PC-3 (cell line): Measurements from ENCODE around the gene PCDH10. TPM values are rescaled to one million over a fixed set of nuclear protein-coding genes. Genes with fewer than 3 reads are reported as not detected.
A peak's percentile ranks its signal among the peaks of the same experiment; 100 is the strongest.

Experiments used
- ATAC-seq: fragments of 200-7000 bp; cut with Tn5 transposase; 2 replicates; pipeline ENCODE4 v1.9.1; 2020; ENCODE audit warnings: mild to moderate bottlenecking, moderate library complexity
- BruUV-seq: library from RNA; stranded (reverse); fragments of 400-500 nt; replicated peaks from 2 replicates; lab custom pipeline; 2021; lab: Mats Ljungman, UMichigan
- CTCF ChIA-PET: fragments of 300-600 bp; sonication (Branson Sonifier 250); formaldehyde crosslinking; loops from one replicate; lab custom pipeline; 2022; ENCODE audit warnings: antibody characterized with exemption; lab: Charles Lee
- POLR2A ChIA-PET: fragments of 300-600 bp; sonication (Branson Sonifier 250); formaldehyde crosslinking; loops from one replicate; lab custom pipeline; 2022; ENCODE audit warnings: antibody characterized with exemption; ENCODE audit not compliant: unreplicated experiment; lab: Charles Lee
- DNase-seq: peaks from one replicate; pipeline ENCODE4 v3.0.0-alpha.2; 2015
- H2AFZ ChIP-seq: fragments of 300-600 bp; sonication (generic); 2 replicates; pipeline ENCODE4 v1.6.0; 2016; ENCODE audit warnings: antibody characterized with exemption, low read length
- H3F3A ChIP-seq: fragments of 300-600 bp; sonication (generic); one replicate; pipeline ENCODE4 v1.6.0; 2017; ENCODE audit warnings: antibody characterized with exemption, low read length, control low read depth, mild to moderate bottlenecking; ENCODE audit not compliant: unreplicated experiment
- H3K27ac ChIP-seq: fragments of 300-600 bp; sonication (generic); 2 replicates; pipeline ENCODE4 v1.5.1; 2016; ENCODE audit warnings: mild to moderate bottlenecking, low read length
- H3K27me3 ChIP-seq: fragments of 300-600 bp; sonication (generic); 2 replicates; pipeline ENCODE4 v1.6.1; 2016; ENCODE audit warnings: low read length, mixed read lengths
- H3K36me3 ChIP-seq: fragments of 300-600 bp; sonication (generic); 2 replicates; pipeline ENCODE4 v1.6.1; 2016; ENCODE audit warnings: low read depth, mixed run types, low read length, mixed read lengths
- H3K4me1 ChIP-seq: fragments of 300-600 bp; sonication (generic); 2 replicates; pipeline ENCODE4 v1.5.1; 2016; ENCODE audit warnings: low read length; ENCODE audit not compliant: insufficient read depth
- H3K4me2 ChIP-seq: fragments of 300-600 bp; sonication (generic); 2 replicates; pipeline ENCODE4 v1.6.0; 2016; ENCODE audit warnings: low read length
- H3K4me3 ChIP-seq: fragments of 300-600 bp; sonication (generic); 2 replicates; pipeline ENCODE4 v1.5.1; 2016; ENCODE audit warnings: mild to moderate bottlenecking, low read length, mixed read lengths
- H3K79me2 ChIP-seq: fragments of 300-600 bp; sonication (generic); 2 replicates; pipeline ENCODE4 v1.6.1; 2017; ENCODE audit warnings: low read length, mixed read lengths
- H3K9ac ChIP-seq: fragments of 300-600 bp; sonication (generic); 2 replicates; pipeline ENCODE4 v1.6.0; 2016; ENCODE audit warnings: mild to moderate bottlenecking, low read length
- H3K9me2 ChIP-seq: fragments of 300-600 bp; sonication (generic); replicated peaks from 2 replicates; pipeline ENCODE4 v1.6.1; 2016; ENCODE audit warnings: mixed run types, low read length, mixed read lengths
- H3K9me3 ChIP-seq: fragments of 300-600 bp; sonication (generic); 2 replicates; pipeline ENCODE4 v1.6.1; 2016; ENCODE audit warnings: low read length, mixed read lengths
- H4K20me1 ChIP-seq: fragments of 300-600 bp; sonication (generic); 2 replicates; pipeline ENCODE4 v1.6.1; 2016; ENCODE audit warnings: low read length, mixed read lengths
- CTCF ChIP-seq: fragments of 300-600 bp; sonication (generic); conservative IDR thresholded peaks from 2 replicates; pipeline ENCODE4 v1.5.1; 2017; ENCODE audit warnings: antibody characterized with exemption, low read depth, mild to moderate bottlenecking, low read length
- EZH2 ChIP-seq: fragments of 300-600 bp; sonication (generic); IDR thresholded peaks from one replicate; pipeline ENCODE4 v1.6.1; 2017; ENCODE audit warnings: antibody characterized with exemption, mild to moderate bottlenecking, low read length; ENCODE audit not compliant: unreplicated experiment
- EZH2phosphoT487 ChIP-seq: fragments of 300-600 bp; sonication (generic); IDR thresholded peaks from 2 replicates; pipeline ENCODE4 v1.6.1; 2018; ENCODE audit warnings: mild to moderate bottlenecking, antibody characterized with exemption, low read length, borderline replicate concordance
- intact Hi-C: fragments of 100-400 bp; cut with micrococcal nuclease; formaldehyde crosslinking; loops from 2 replicates; pipeline ENCODE4 v1.9.0; 2023
- total RNA-seq: library from RNA; depleted of rRNA; stranded (reverse); fragments of >200 nt; gene quantifications from 2 replicates; pipeline ENCODE4 v1.2.3, GENCODE V29; 2014

Gene PCDH10
- total RNA-seq, 1 experiment from 2014 or later = 0.11 TPM

- Histone ChIP-seq H3K27me3 (no peaks in the 10 kb centered on the region), H4K20me1 (no peaks in the 10 kb centered on the region), H3K79me2 (no peaks in the 10 kb centered on the region), H3K4me1 (no peaks in the 10 kb centered on the region), H3K9me2 (no peaks in the 10 kb centered on the region), H3K9ac (no peak overlapping the region), H3K4me3 (no peak overlapping the region), H3K27ac (no peak overlapping the region), H3K9me3 (no peaks in the 10 kb centered on the region), H3K4me2 (no peak overlapping the region), H3F3A (no peaks in the 10 kb centered on the region), H2AFZ (no peak overlapping the region), H3K36me3 (no peaks in the 10 kb centered on the region)
- BruUV-seq = no TSS peak
- POLR2A ChIA-PET = interaction anchor here (0.5 kb wide), 1 partner anchor 313 kb away, joined by 3 read pairs; no protein-coding TSS in a partner anchor
- peak; percentile 72 for TF ChIP-seq CTCF
- TF ChIP-seq EZH2 = no peak
- DNase-seq (peak; percentile 35), ATAC-seq (peak; percentile 40)
- intact Hi-C loops = loop anchor here (1.0 to 10.0 kb wide), 3 partner anchors 329 to 978 kb away; no protein-coding TSS in a partner anchor
- CTCF ChIA-PET = interaction anchor here (0.6 to 1.2 kb wide), 5 partner anchors 107 to 1521 kb away, joined by 3 to 8 read pairs (median 3); no protein-coding TSS in a partner anchor
Observed at GRCh38 chr4:133154725-133155124, 5.6 kb downstream of the PCDH10 start.

- TF ChIP-seq CTCF (no peak), EZH2 (no peak), EZH2phosphoT487 (no peak)
- Histone ChIP-seq H3K4me3 (no peak overlapping the region), H3K9me2 (no peaks in the 10 kb centered on the region), H3F3A (no peaks in the 10 kb centered on the region), H3K36me3 (no peaks in the 10 kb centered on the region), H3K4me1 (no peaks in the 10 kb centered on the region), H3K9ac (no peak overlapping the region), H3K27me3 (no peaks in the 10 kb centered on the region), H3K27ac (no peak overlapping the region), H3K9me3 (no peaks in the 10 kb centered on the region), H3K79me2 (no peaks in the 10 kb centered on the region), H3K4me2 (no peak overlapping the region), H4K20me1 (no peaks in the 10 kb centered on the region), H2AFZ (no peak overlapping the region)
- DNase-seq = no peak
- POLR2A ChIA-PET = no interaction called here
- ATAC-seq = no peak
- no TSS peak for BruUV-seq
- intact Hi-C loops = loop anchor here (10.0 kb wide), 1 partner anchor 769 kb away; no protein-coding TSS in a partner anchor
- CTCF ChIA-PET = no interaction called here
Observed at GRCh38 chr4:133156096-133156495, 7.0 kb downstream of the PCDH10 start.

- Histone ChIP-seq H3K9me2 (no peaks in the 10 kb centered on the region), H3K4me1 (no peaks in the 10 kb centered on the region), H3K27me3 (no peaks in the 10 kb centered on the region), H2AFZ (no peak overlapping the region), H3K79me2 (no peaks in the 10 kb centered on the region), H3K4me2 (no peak overlapping the region), H3F3A (no peaks in the 10 kb centered on the region), H3K27ac (no peak overlapping the region), H3K4me3 (no peak overlapping the region), H4K20me1 (no peaks in the 10 kb centered on the region), H3K9ac (no peak overlapping the region), H3K9me3 (no peaks in the 10 kb centered on the region), H3K36me3 (no peaks in the 10 kb centered on the region)
- intact Hi-C loops = loop anchor here (10.0 kb wide), 1 partner anchor 768 kb away; no protein-coding TSS in a partner anchor
- TF ChIP-seq EZH2 (no peak), EZH2phosphoT487 (no peak), CTCF (no peak)
- ChIA-PET CTCF (no interaction called here), POLR2A (no interaction called here)
- ATAC-seq (no peak), DNase-seq (no peak)
- BruUV-seq = no TSS peak
Observed at GRCh38 chr4:133156556-133156955, 7.5 kb downstream of the PCDH10 start.
